ENCODE measurements around the gene CRISPLD2. TPM values are rescaled to one million over a fixed set of nuclear protein-coding genes. Genes with fewer than 3 reads are reported as not detected.

Gene CRISPLD2
- total and polyA plus RNA-seq, 7 experiments from 2014 or later, result 0.38 to 14.4 (median 0.82) TPM

DNA sequence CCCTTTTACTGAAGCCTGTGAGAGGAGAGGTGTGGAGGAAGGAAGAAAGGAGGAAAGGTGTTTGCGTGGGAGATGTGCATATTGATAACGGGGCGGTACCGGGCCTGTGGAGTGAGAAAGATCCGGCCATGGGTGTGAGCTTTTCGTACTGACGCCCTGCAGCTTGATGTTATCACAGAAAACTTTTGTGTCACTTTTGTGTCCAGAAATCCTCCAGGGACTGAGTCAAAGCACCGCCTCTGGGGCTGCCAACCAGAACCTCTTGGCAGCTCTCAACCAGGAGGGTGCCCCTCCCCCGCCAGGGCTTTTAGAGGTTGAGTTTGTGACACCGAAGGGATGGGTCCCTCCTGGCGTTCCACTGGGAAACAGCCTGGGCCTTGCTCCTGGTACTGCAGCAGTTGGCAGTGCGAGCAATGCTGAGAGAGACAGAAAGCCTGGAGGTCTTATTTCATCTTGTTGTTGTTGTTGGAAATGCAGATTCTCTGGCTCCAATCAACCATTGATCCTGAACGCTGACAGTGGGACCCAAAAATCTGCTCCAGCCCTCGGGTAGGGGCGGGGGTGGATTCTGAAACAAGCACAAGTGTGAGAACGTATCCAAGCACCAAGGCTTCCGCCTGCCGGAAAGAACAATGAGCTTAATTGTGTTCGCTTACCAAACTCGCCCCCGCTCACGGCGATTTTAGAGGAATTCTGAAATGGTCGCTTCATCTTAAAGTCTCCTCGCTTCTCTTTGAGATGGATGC lies 65.0 kb downstream of the CRISPLD2 start:
- Mint-ChIP-seq H3K4me3 (peak overlapping the region in 3 of 10 donors; percentile 7 to 40 (median 22)), H3K36me3 (peaks cover 0 to 14% (median 0%) of the 10 kb centered on the region in 5 donors), H3K27me3 (peaks cover 0 to 20% (median 0%) of the 10 kb centered on the region in 5 donors), H3K27ac (peak overlapping the region in 1 of 9 donors; percentile 12), H3K4me1 (peaks cover 0 to 8% (median 4%) of the 10 kb centered on the region in 7 donors), H3K9me3 (peaks cover 0 to 5% (median 0%) of the 10 kb centered on the region in 11 donors)
- H3K27ac ChIP-seq (ENCODE audit: low read depth, low read length), result no peak overlapping the region
- no peaks in the 10 kb centered on the region for H3K9me3 ChIP-seq (ENCODE audit: control insufficient read depth in 2 of 3, low read length in 3 of 3)
- H3K27me3 ChIP-seq (ENCODE audit: control insufficient read depth in 2 of 2, insufficient read depth in 2 of 2, low read length in 2 of 2), result no peaks in the 10 kb centered on the region
- H3K4me1 ChIP-seq (ENCODE audit: control insufficient read depth in 2 of 2, insufficient read depth in 2 of 2, low read length in 2 of 2), result peaks cover 0 to 6% of the 10 kb centered on the region in 2 donors
- no peak for DNase-seq
- ChIA-PET CTCF (no interaction called here), POLR2A (no interaction called here)
- no peak for ATAC-seq
- intact Hi-C loops (cut with micrococcal nuclease), result no loop called here
- no peak overlapping the region for H3K4me3 ChIP-seq (ENCODE audit: low read length)
- H3K36me3 ChIP-seq (ENCODE audit: control insufficient read depth in 2 of 3, insufficient read depth in 3 of 3, low read length in 3 of 3), result no peaks in the 10 kb centered on the region

DNA sequence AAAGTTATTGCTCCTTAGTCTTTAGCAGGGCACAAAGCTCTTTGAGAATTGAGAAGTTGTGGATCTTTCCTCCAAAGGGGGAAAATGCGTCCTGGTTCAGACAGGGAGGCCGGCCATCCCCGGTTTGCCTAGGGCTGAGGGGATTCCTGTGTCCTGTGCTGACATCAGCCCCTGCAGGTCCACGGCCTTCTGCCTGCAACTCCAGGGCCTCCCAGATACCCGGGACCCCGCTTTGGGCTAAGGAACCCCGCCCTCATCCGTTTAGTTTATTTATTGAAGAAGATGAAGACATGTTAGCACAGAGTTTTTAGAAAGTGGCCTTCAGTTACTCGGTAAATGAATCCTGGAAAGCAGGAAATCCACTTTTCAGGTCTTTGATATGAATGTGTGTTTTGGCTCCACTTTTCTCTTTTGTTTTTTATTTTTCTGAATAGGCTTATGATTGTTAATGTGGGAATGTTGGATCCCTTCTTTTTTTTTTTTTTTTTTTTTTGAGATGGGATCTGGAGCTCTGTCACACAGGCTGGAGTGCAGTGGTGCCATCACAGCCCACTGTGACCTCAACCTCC lies 65.6 kb downstream of the CRISPLD2 start:
- Mint-ChIP-seq H3K9me3 (peaks cover 0 to 5% (median 0%) of the 10 kb centered on the region in 11 donors), H3K4me3 (peak overlapping the region in 2 of 10 donors; percentile 7 to 40), H3K4me1 (peaks cover 0 to 8% (median 4%) of the 10 kb centered on the region in 7 donors), H3K27ac (no peak overlapping the region), H3K27me3 (peaks cover 0 to 20% (median 0%) of the 10 kb centered on the region in 5 donors), H3K36me3 (peaks cover 0 to 14% (median 0%) of the 10 kb centered on the region in 5 donors)
- H3K4me3 ChIP-seq (ENCODE audit: low read length), result no peak overlapping the region
- no peaks in the 10 kb centered on the region for H3K27me3 ChIP-seq (ENCODE audit: control insufficient read depth in 2 of 2, insufficient read depth in 2 of 2, low read length in 2 of 2)
- no peak for DNase-seq
- POLR2A ChIA-PET, result no interaction called here
- H3K9me3 ChIP-seq (ENCODE audit: control insufficient read depth in 2 of 3, low read length in 3 of 3), result no peaks in the 10 kb centered on the region
- no peak for ATAC-seq
- no peaks in the 10 kb centered on the region for H3K36me3 ChIP-seq (ENCODE audit: control insufficient read depth in 2 of 3, insufficient read depth in 3 of 3, low read length in 3 of 3)
- no peak overlapping the region for H3K27ac ChIP-seq (ENCODE audit: low read depth, low read length)
- CTCF ChIA-PET, result no interaction called here
- intact Hi-C loops (cut with micrococcal nuclease), result no loop called here
- peaks cover 0 to 6% of the 10 kb centered on the region in 2 donors for H3K4me1 ChIP-seq (ENCODE audit: control insufficient read depth in 2 of 2, insufficient read depth in 2 of 2, low read length in 2 of 2)

DNA sequence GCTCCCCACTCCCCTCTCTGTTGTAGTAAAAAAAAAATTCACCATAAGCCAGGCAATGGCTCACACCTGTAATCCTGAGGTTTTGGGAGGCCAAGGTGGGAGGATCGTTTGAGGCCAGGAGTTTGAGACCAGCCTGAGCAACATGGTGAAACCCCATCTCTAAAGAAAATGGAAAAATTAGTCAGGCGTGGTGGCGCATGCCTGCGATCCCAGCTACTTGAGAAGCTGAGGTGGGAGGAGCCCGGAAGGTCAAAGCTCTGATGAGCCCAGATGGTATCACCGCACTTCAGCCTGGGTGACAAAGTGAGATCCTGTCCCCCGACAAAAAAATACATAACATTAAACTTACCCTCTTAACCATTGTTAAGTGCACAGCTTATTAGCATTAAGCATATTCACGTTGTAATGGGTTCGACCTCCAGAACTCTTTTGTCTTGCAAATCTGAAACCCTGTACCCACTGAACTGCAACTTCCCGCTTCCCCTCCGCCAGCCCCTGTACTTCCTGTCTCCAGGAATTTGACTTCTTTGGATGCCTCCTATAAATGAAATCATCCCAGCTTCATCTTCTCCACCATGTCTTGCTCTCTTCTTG lies 66.8 kb downstream of the CRISPLD2 start:
- no peaks in the 10 kb centered on the region for H3K9me3 ChIP-seq (ENCODE audit: control insufficient read depth in 2 of 3, low read length in 3 of 3)
- no peak for DNase-seq
- H3K4me1 Mint-ChIP-seq, result peaks cover 0 to 8% (median 4%) of the 10 kb centered on the region in 7 donors
- H3K27me3 ChIP-seq (ENCODE audit: control insufficient read depth in 2 of 2, insufficient read depth in 2 of 2, low read length in 2 of 2), result no peaks in the 10 kb centered on the region
- H3K4me3 ChIP-seq (ENCODE audit: low read length), result no peak overlapping the region
- no peak overlapping the region for H3K4me3 Mint-ChIP-seq
- H3K27me3 Mint-ChIP-seq, result peaks cover 0 to 20% (median 0%) of the 10 kb centered on the region in 5 donors
- peaks cover 0 to 6% of the 10 kb centered on the region in 2 donors for H3K4me1 ChIP-seq (ENCODE audit: control insufficient read depth in 2 of 2, insufficient read depth in 2 of 2, low read length in 2 of 2)
- peaks cover 0 to 9% (median 0%) of the 10 kb centered on the region in 5 donors for H3K36me3 Mint-ChIP-seq
- ChIA-PET CTCF (interaction anchor here (0.6 kb wide), 1 partner anchor 1242 kb away, joined by 4 read pairs; no protein-coding TSS in a partner anchor), POLR2A (no interaction called here)
- H3K27ac Mint-ChIP-seq, result no peak overlapping the region
- H3K36me3 ChIP-seq (ENCODE audit: control insufficient read depth in 2 of 3, insufficient read depth in 3 of 3, low read length in 3 of 3), result no peaks in the 10 kb centered on the region
- ATAC-seq, result no peak
- H3K27ac ChIP-seq (ENCODE audit: low read depth, low read length), result no peak overlapping the region
- intact Hi-C loops (cut with micrococcal nuclease), result no loop called here
- H3K9me3 Mint-ChIP-seq, result peaks cover 0 to 5% (median 0%) of the 10 kb centered on the region in 11 donors

DNA sequence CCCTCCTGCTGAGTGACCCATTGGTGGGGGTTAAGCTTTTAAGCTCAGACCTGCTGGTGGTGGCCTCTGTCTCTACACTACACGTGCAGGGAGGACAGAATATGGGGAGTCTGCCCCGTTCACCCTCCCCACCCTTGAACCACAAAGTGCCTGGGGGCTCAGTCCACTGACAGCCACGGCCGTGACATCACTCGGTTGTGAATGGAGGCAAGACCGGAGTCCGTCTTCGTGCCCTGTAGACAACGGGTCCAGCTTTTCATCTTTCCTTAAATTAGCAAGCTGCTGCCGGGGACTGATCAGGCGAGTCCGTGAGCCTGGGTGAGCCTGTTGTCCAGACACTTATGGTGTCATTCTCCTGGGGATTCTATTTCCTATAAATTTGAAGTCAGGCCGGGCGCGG lies 67.4 kb downstream of the CRISPLD2 start:
- H3K27me3 ChIP-seq (ENCODE audit: control insufficient read depth in 2 of 2, insufficient read depth in 2 of 2, low read length in 2 of 2), result no peaks in the 10 kb centered on the region
- Mint-ChIP-seq H3K36me3 (peaks cover 0 to 9% (median 0%) of the 10 kb centered on the region in 5 donors), H3K9me3 (peaks cover 0 to 4% (median 0%) of the 10 kb centered on the region in 11 donors), H3K27me3 (peaks cover 0 to 14% (median 0%) of the 10 kb centered on the region in 5 donors), H3K4me1 (peaks cover 0 to 8% (median 4%) of the 10 kb centered on the region in 7 donors), H3K27ac (no peak overlapping the region), H3K4me3 (no peak overlapping the region)
- no peaks in the 10 kb centered on the region for H3K36me3 ChIP-seq (ENCODE audit: control insufficient read depth in 2 of 3, insufficient read depth in 3 of 3, low read length in 3 of 3)
- DNase-seq, result no peak
- H3K9me3 ChIP-seq (ENCODE audit: control insufficient read depth in 2 of 3, low read length in 3 of 3), result no peaks in the 10 kb centered on the region
- H3K27ac ChIP-seq (ENCODE audit: low read depth, low read length), result no peak overlapping the region
- H3K4me1 ChIP-seq (ENCODE audit: control insufficient read depth in 2 of 2, insufficient read depth in 2 of 2, low read length in 2 of 2), result peaks cover 0 to 6% of the 10 kb centered on the region in 2 donors
- no peak overlapping the region for H3K4me3 ChIP-seq (ENCODE audit: low read length)
- intact Hi-C loops (cut with micrococcal nuclease), result no loop called here
- CTCF ChIA-PET, result no interaction called here
- no peak for ATAC-seq
- POLR2A ChIA-PET, result no interaction called here

DNA sequence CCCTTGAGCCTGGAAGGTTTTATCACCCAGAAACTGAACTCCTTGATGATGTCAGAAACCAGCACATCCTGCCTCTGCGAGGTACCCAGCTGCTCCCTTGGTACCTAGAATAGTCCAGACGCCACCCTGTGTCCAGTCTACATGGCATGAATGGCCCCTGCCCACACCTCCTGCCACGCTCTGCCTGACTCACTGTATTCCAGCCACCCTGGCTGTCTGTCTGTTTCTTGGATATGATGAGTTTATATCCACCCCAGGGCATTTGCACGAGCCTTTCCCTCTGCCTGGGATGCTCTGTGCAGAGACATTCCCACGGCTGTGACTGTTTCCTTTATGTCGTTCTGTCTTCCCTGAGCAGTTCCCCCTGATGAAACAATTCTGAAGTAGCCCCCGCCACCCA lies 68.7 kb downstream of the CRISPLD2 start:
- ChIA-PET POLR2A (no interaction called here), CTCF (no interaction called here)
- DNase-seq (no peak), ATAC-seq (no peak)
- peaks cover 0 to 8% (median 4%) of the 10 kb centered on the region in 7 donors for H3K4me1 Mint-ChIP-seq
- H3K36me3 Mint-ChIP-seq, result peaks cover 0 to 4% (median 0%) of the 10 kb centered on the region in 5 donors
- peaks cover 0 to 6% of the 10 kb centered on the region in 2 donors for H3K4me1 ChIP-seq (ENCODE audit: control insufficient read depth in 2 of 2, insufficient read depth in 2 of 2, low read length in 2 of 2)
- H3K27ac ChIP-seq (ENCODE audit: low read depth, low read length), result no peak overlapping the region
- intact Hi-C loops (cut with micrococcal nuclease), result no loop called here
- H3K4me3 ChIP-seq (ENCODE audit: low read length), result no peak overlapping the region
- no peaks in the 10 kb centered on the region for H3K27me3 ChIP-seq (ENCODE audit: control insufficient read depth in 2 of 2, insufficient read depth in 2 of 2, low read length in 2 of 2)
- H3K9me3 ChIP-seq (ENCODE audit: control insufficient read depth in 2 of 3, low read length in 3 of 3), result no peaks in the 10 kb centered on the region
- no peak overlapping the region for H3K27ac Mint-ChIP-seq
- H3K9me3 Mint-ChIP-seq, result no peaks in the 10 kb centered on the region
- H3K36me3 ChIP-seq (ENCODE audit: control insufficient read depth in 2 of 3, insufficient read depth in 3 of 3, low read length in 3 of 3), result no peaks in the 10 kb centered on the region
- H3K27me3 Mint-ChIP-seq, result peaks cover 0 to 14% (median 0%) of the 10 kb centered on the region in 5 donors
- no peak overlapping the region for H3K4me3 Mint-ChIP-seq

DNA sequence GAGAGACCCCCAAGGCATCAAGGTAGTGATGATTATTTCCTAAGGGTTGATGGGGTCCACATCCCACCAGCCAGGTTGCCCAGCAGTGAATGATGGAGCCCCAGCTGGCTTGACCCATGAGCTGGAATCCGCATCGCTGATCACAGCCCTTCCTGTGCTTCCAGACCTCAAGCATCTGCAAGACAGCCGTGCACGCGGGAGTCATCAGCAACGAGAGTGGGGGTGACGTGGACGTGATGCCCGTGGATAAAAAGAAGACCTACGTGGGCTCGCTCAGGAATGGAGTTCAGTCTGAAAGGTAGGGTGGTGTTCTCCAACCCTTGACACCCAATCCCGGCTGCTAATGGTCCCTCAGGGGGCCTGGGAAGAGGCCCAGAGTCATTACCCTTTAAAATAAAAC lies 69.3 kb downstream of the CRISPLD2 start:
- Histone ChIP-seq H3K27ac (ENCODE audit: low read depth, low read length) (no peak overlapping the region), H3K9me3 (ENCODE audit: control insufficient read depth in 2 of 3, low read length in 3 of 3) (no peaks in the 10 kb centered on the region), H3K4me3 (ENCODE audit: low read length) (no peak overlapping the region), H3K36me3 (ENCODE audit: control insufficient read depth in 2 of 3, insufficient read depth in 3 of 3, low read length in 3 of 3) (no peaks in the 10 kb centered on the region), H3K4me1 (ENCODE audit: control insufficient read depth in 2 of 2, insufficient read depth in 2 of 2, low read length in 2 of 2) (peaks cover 0 to 6% of the 10 kb centered on the region in 2 donors), H3K27me3 (ENCODE audit: control insufficient read depth in 2 of 2, insufficient read depth in 2 of 2, low read length in 2 of 2) (no peaks in the 10 kb centered on the region)
- Mint-ChIP-seq H3K4me1 (peaks cover 0 to 8% (median 4%) of the 10 kb centered on the region in 7 donors), H3K4me3 (no peak overlapping the region), H3K27me3 (peaks cover 0 to 16% (median 0%) of the 10 kb centered on the region in 5 donors), H3K27ac (no peak overlapping the region), H3K36me3 (peaks cover 0 to 4% (median 0%) of the 10 kb centered on the region in 5 donors), H3K9me3 (peaks cover 0 to 3% (median 0%) of the 10 kb centered on the region in 11 donors)
- DNase-seq, result no peak
- CTCF ChIA-PET, result no interaction called here
- intact Hi-C loops (cut with micrococcal nuclease), result no loop called here
- POLR2A ChIA-PET, result no interaction called here
- ATAC-seq, result no peak

All from naive thymus-derived CD4-positive, alpha-beta T cell (primary cell).